Neural progenitor cell (in vitro differentiated cells): ENCODE measurements around the gene FAM53A. TPM values are rescaled to one million over a fixed set of nuclear protein-coding genes. Genes with fewer than 3 reads are reported as not detected.

Experiments used
- DNase-seq: peaks from one replicate; pipeline ENCODE4 v3.0.0-alpha.2; 2016; ENCODE audit warnings: low spot score
- H2AFZ ChIP-seq: fragments of 200-600 bp; sonication (generic); replicated peaks from 2 replicates; pipeline ENCODE4 v1.6.1; 2016; ENCODE audit warnings: antibody characterized with exemption
- H3F3A ChIP-seq: fragments of 200-600 bp; sonication (generic); 2 replicates; pipeline ENCODE4 v1.6.1; 2016; ENCODE audit warnings: antibody characterized with exemption, low read depth
- H3K27ac ChIP-seq: fragments of 200-600 bp; sonication (generic); 2 replicates; pipeline ENCODE4 v1.5.1; 2016; ENCODE audit warnings: mild to moderate bottlenecking
- H3K27me3 ChIP-seq: fragments of 200-600 bp; sonication (generic); 2 replicates; pipeline ENCODE4 v1.6.1; 2016; ENCODE audit warnings: mild to moderate bottlenecking, moderate library complexity
- H3K36me3 ChIP-seq: fragments of 200-600 bp; sonication (generic); 2 replicates; pipeline ENCODE4 v1.5.1; 2016
- H3K4me1 ChIP-seq: fragments of 200-600 bp; sonication (generic); 2 replicates; pipeline ENCODE4 v1.6.1; 2016; ENCODE audit warnings: mixed run types
- H3K4me2 ChIP-seq: fragments of 200-600 bp; sonication (generic); 2 replicates; pipeline ENCODE4 v1.6.1; 2016
- H3K4me3 ChIP-seq: fragments of 200-600 bp; sonication (generic); 2 replicates; pipeline ENCODE4 v1.5.1; 2016
- H3K79me2 ChIP-seq: fragments of 200-600 bp; sonication (generic); 2 replicates; pipeline ENCODE4 v1.6.1; 2016; ENCODE audit warnings: low read depth
- H3K9ac ChIP-seq: fragments of 200-600 bp; sonication (generic); 2 replicates; pipeline ENCODE4 v1.6.1; 2016
- H3K9me3 ChIP-seq: fragments of 200-600 bp; sonication (generic); 2 replicates; pipeline ENCODE4 v1.5.1; 2016; ENCODE audit warnings: low read depth
- H4K20me1 ChIP-seq: fragments of 200-600 bp; sonication (generic); 2 replicates; pipeline ENCODE4 v1.6.1; 2016; ENCODE audit warnings: low read depth
- H3K27ac Mint-ChIP-seq: 3 replicates; pipeline ENCODE4 v1.8.0; 2021; ENCODE audit warnings: mixed read lengths
- H3K27me3 Mint-ChIP-seq: 2 replicates; pipeline ENCODE4 v1.8.0; 2022; ENCODE audit warnings: low read depth, mild to moderate bottlenecking, inconsistent platforms, moderate library complexity, mixed read lengths; ENCODE audit not compliant: insufficient read depth
- H3K36me3 Mint-ChIP-seq: 3 replicates; pipeline ENCODE4 v1.8.0; 2021; ENCODE audit warnings: mixed read lengths
- H3K4me1 Mint-ChIP-seq: 3 replicates; pipeline ENCODE4 v1.8.0; 2021; ENCODE audit warnings: mixed read lengths
- H3K4me3 Mint-ChIP-seq: 3 replicates; pipeline ENCODE4 v1.8.0; 2021; ENCODE audit warnings: mild to moderate bottlenecking, moderate library complexity, mixed read lengths
- H3K9me3 Mint-ChIP-seq: 3 replicates; pipeline ENCODE4 v1.8.0; 2020; ENCODE audit warnings: mixed read lengths
- CTCF ChIP-seq: fragments of 200-600 bp; sonication (generic); IDR thresholded peaks from 2 replicates; pipeline ENCODE4 v1.5.1; 2017; ENCODE audit warnings: antibody characterized with exemption, mild to moderate bottlenecking
- EZH2 ChIP-seq: fragments of 200-600 bp; sonication (generic); IDR thresholded peaks from 2 replicates; pipeline ENCODE4 v1.6.1; 2017; ENCODE audit warnings: antibody characterized with exemption, mild to moderate bottlenecking, moderate library complexity
- EZH2phosphoT487 ChIP-seq: fragments of 200-600 bp; sonication (generic); IDR thresholded peaks from 2 replicates; pipeline ENCODE4 v1.6.1; 2017; ENCODE audit warnings: antibody characterized with exemption
- total RNA-seq: library from RNA; depleted of rRNA; stranded (reverse); fragments of >200 nt; gene quantifications from 2 replicates; pipeline ENCODE4 v1.2.3, GENCODE V29; 2015; ENCODE audit warnings: low replicate concordance

FAM53A gene
- total RNA-seq, 1 donor from 2014 or later, result 3.2 TPM

GRCh38 chr4:1593881-1594345, 90.2 kb downstream of the FAM53A start:
- peaks cover 18% of the 10 kb centered on the region for H3K9me3 Mint-ChIP-seq
- H3K36me3 Mint-ChIP-seq, result no peaks in the 10 kb centered on the region
- Histone ChIP-seq H2AFZ (no peak overlapping the region), H3K27ac (no peak overlapping the region), H3K36me3 (no peaks in the 10 kb centered on the region), H3K27me3 (no peaks in the 10 kb centered on the region), H3K9me3 (no peaks in the 10 kb centered on the region), H3K79me2 (no peaks in the 10 kb centered on the region), H3K4me1 (no peaks in the 10 kb centered on the region), H3K4me3 (no peak overlapping the region), H4K20me1 (no peaks in the 10 kb centered on the region), H3K4me2 (no peak overlapping the region), H3F3A (no peaks in the 10 kb centered on the region), H3K9ac (no peak overlapping the region)
- H3K4me1 Mint-ChIP-seq, result peaks cover 15% of the 10 kb centered on the region
- peak; percentile 40 for DNase-seq
- H3K27me3 Mint-ChIP-seq, result peaks cover 2% of the 10 kb centered on the region
- no peak for TF ChIP-seq CTCF
- TF ChIP-seq EZH2phosphoT487, result no peak
- no peak for TF ChIP-seq EZH2
- no peak overlapping the region for H3K27ac Mint-ChIP-seq
- no peak overlapping the region for H3K4me3 Mint-ChIP-seq

GRCh38 chr4:1593458-1593857, 90.7 kb downstream of the FAM53A start:
- Mint-ChIP-seq H3K27ac (no peak overlapping the region), H3K27me3 (peaks cover 2% of the 10 kb centered on the region), H3K36me3 (no peaks in the 10 kb centered on the region), H3K9me3 (peaks cover 18% of the 10 kb centered on the region), H3K4me3 (no peak overlapping the region), H3K4me1 (peaks cover 12% of the 10 kb centered on the region)
- H2AFZ ChIP-seq, result no peak overlapping the region
- DNase-seq, result no peak
- H3K27ac ChIP-seq, result no peak overlapping the region
- H3K79me2 ChIP-seq, result no peaks in the 10 kb centered on the region
- no peaks in the 10 kb centered on the region for H3F3A ChIP-seq
- H3K9me3 ChIP-seq, result no peaks in the 10 kb centered on the region
- H3K36me3 ChIP-seq, result no peaks in the 10 kb centered on the region
- no peak overlapping the region for H3K9ac ChIP-seq
- H3K4me1 ChIP-seq, result no peaks in the 10 kb centered on the region
- H3K4me3 ChIP-seq, result no peak overlapping the region
- H3K4me2 ChIP-seq, result no peak overlapping the region
- TF ChIP-seq CTCF (no peak), EZH2phosphoT487 (no peak), EZH2 (no peak)
- H4K20me1 ChIP-seq, result no peaks in the 10 kb centered on the region
- H3K27me3 ChIP-seq, result no peaks in the 10 kb centered on the region

GRCh38 chr4:1592709-1593417, 91.2 kb downstream of the FAM53A start:
- H3K9ac ChIP-seq, result no peak overlapping the region
- H3K4me1 ChIP-seq, result no peaks in the 10 kb centered on the region
- no peaks in the 10 kb centered on the region for H3K36me3 ChIP-seq
- TF ChIP-seq EZH2phosphoT487 (no peak), EZH2 (no peak), CTCF (no peak)
- no peaks in the 10 kb centered on the region for H3K27me3 Mint-ChIP-seq
- no peak overlapping the region for H3K4me3 Mint-ChIP-seq
- no peaks in the 10 kb centered on the region for H3F3A ChIP-seq
- no peak overlapping the region for H3K4me3 ChIP-seq
- no peaks in the 10 kb centered on the region for H4K20me1 ChIP-seq
- no peaks in the 10 kb centered on the region for H3K79me2 ChIP-seq
- no peak overlapping the region for H3K27ac ChIP-seq
- H3K36me3 Mint-ChIP-seq, result no peaks in the 10 kb centered on the region
- no peak overlapping the region for H2AFZ ChIP-seq
- no peaks in the 10 kb centered on the region for H3K27me3 ChIP-seq
- H3K4me1 Mint-ChIP-seq, result peaks cover 11% of the 10 kb centered on the region
- no peak overlapping the region for H3K27ac Mint-ChIP-seq
- peaks cover 20% of the 10 kb centered on the region for H3K9me3 Mint-ChIP-seq
- DNase-seq, result no peak
- H3K4me2 ChIP-seq, result no peak overlapping the region
- no peaks in the 10 kb centered on the region for H3K9me3 ChIP-seq
